GM04503 (cell line): Measurements from ENCODE around the gene SLC11A1.

ENCODE experiments used
- DNase-seq: peaks from one replicate; pipeline ENCODE4 v3.0.0-alpha.2; 2012; ENCODE audit warnings: low read depth

The SLC11A1 gene

GRCh38 chr2:218436992-218437391 lies 54.9 kb downstream of the SLC11A1 start:
- no peak for DNase-seq

GRCh38 chr2:218437969-218438368 lies 55.9 kb downstream of the SLC11A1 start:
- DNase-seq, result no peak

GRCh38 chr2:218438596-218438995 lies 56.5 kb downstream of the SLC11A1 start:
- no peak for DNase-seq

- DNase-seq, result no peak
Measured at GRCh38 chr2:218444692-218445357, 62.8 kb downstream of the SLC11A1 start.

GRCh38 chr2:218445602-218446001 lies 63.5 kb downstream of the SLC11A1 start:
- DNase-seq, result no peak
